A673 (cell line): ENCODE measurements around the gene SNRNP25.

Experiments
- EZH2 ChIP-seq: fragments of 200-600 bp; sonication (generic); IDR thresholded peaks from 2 replicates; pipeline ENCODE4 v1.6.1; 2017; ENCODE audit warnings: borderline replicate concordance, low read depth, mild to moderate bottlenecking, mixed read lengths, antibody characterized with exemption, low read length; ENCODE audit not compliant: poor library complexity, severe bottlenecking
- TF ChIP-seq, protein P1 (sequence below): fragments of 300-800, 200-600 bp; sonication (generic); conservative IDR thresholded peaks from 2 replicates; pipeline ENCODE4 v1.5.1; 2017; ENCODE audit warnings: low read depth, mild to moderate bottlenecking, antibody characterized with exemption, low read length, moderate library complexity, mixed read lengths

DNA sequence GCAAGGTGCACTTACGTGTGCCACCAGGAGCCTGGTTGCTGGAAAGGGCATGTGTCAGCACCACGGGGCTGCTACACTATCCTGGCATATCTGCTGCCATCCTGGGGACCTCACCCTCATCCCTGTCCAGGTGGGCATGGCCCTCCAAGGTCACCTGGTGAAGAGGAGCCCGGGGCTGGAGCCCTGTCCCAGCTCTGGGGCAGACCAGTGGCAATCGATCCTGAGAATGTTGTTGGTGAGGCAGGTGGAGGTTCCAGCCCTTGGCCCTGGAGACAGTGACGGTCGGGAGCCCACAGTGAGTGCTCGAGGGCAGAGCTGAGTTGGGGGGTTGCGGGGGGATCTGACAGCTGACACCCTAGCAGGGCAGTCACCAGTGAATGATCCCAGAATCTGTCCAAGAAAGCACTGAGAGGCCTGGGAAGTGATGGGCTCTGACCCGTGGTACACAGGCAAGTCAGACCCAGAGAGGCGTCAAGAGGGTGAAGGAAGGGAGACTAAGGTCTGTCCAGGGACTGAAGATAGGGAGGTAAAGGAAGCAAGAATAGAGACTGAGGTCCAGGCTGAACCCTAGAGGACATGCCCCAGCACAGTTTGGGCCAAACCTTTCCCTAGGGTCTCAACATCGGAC, 17.8 kb upstream of the SNRNP25 start:
- TF ChIP-seq, protein P1, sequence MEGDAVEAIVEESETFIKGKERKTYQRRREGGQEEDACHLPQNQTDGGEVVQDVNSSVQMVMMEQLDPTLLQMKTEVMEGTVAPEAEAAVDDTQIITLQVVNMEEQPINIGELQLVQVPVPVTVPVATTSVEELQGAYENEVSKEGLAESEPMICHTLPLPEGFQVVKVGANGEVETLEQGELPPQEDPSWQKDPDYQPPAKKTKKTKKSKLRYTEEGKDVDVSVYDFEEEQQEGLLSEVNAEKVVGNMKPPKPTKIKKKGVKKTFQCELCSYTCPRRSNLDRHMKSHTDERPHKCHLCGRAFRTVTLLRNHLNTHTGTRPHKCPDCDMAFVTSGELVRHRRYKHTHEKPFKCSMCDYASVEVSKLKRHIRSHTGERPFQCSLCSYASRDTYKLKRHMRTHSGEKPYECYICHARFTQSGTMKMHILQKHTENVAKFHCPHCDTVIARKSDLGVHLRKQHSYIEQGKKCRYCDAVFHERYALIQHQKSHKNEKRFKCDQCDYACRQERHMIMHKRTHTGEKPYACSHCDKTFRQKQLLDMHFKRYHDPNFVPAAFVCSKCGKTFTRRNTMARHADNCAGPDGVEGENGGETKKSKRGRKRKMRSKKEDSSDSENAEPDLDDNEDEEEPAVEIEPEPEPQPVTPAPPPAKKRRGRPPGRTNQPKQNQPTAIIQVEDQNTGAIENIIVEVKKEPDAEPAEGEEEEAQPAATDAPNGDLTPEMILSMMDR, result no peak
- TF ChIP-seq EZH2, result no peak
